ENCODE data around the gene SND1.
A peak's percentile ranks its signal among the peaks of the same experiment; 100 is the strongest.

The SND1 gene

GRCh38 chr7:127635659-127636285 lies 16.2 kb upstream of the SND1 start:
- TF ChIP-seq REST (IDR thresholded peaks at IDR 0.05; ENCODE audit: insufficient replicate concordance, low read depth) (no peak), CTCF (IDR thresholded peaks at IDR 0.05; ENCODE audit: insufficient read depth, low read length) (no peak), GABPA (IDR thresholded peaks at IDR 0.05; ENCODE audit: low read depth) (no peak), POLR2AphosphoS5 (IDR thresholded peaks at IDR 0.05; ENCODE audit: low read depth) (no peak), SPI1 (IDR thresholded peaks at IDR 0.05; ENCODE audit: borderline replicate concordance, low read depth) (no peak)
- H3K27ac ChIP-seq (replicated peaks) = peak overlapping the region; percentile 49
- DNase-seq (ENCODE audit: low read depth in 1 of 2, low spot score in 1 of 2) = no peak
- H3K27me3 ChIP-seq (ENCODE audit: insufficient read depth, poor library complexity, severe bottlenecking) = no peaks in the 10 kb centered on the region
- H3K4me3 ChIP-seq (replicated peaks; ENCODE audit: insufficient read depth, low read length) = no peak overlapping the region

- H3K27ac ChIP-seq (replicated peaks) = no peak overlapping the region
- no peak for DNase-seq (ENCODE audit: low read depth in 1 of 2, low spot score in 1 of 2)
- no peak overlapping the region for H3K4me3 ChIP-seq (replicated peaks; ENCODE audit: insufficient read depth, low read length)
- TF ChIP-seq CTCF (IDR thresholded peaks at IDR 0.05; ENCODE audit: insufficient read depth, low read length) (no peak), SPI1 (IDR thresholded peaks at IDR 0.05; ENCODE audit: borderline replicate concordance, low read depth) (no peak), POLR2AphosphoS5 (IDR thresholded peaks at IDR 0.05; ENCODE audit: low read depth) (no peak), REST (IDR thresholded peaks at IDR 0.05; ENCODE audit: insufficient replicate concordance, low read depth) (no peak), GABPA (IDR thresholded peaks at IDR 0.05; ENCODE audit: low read depth) (no peak)
- no peaks in the 10 kb centered on the region for H3K27me3 ChIP-seq (ENCODE audit: insufficient read depth, poor library complexity, severe bottlenecking)
Observed at GRCh38 chr7:127638197-127638596, 13.8 kb upstream of the SND1 start.

- no peak overlapping the region for H3K27ac ChIP-seq (replicated peaks)
- no peak for TF ChIP-seq GABPA (IDR thresholded peaks at IDR 0.05; ENCODE audit: low read depth)
- TF ChIP-seq REST (IDR thresholded peaks at IDR 0.05; ENCODE audit: insufficient replicate concordance, low read depth) = no peak
- TF ChIP-seq POLR2AphosphoS5 (IDR thresholded peaks at IDR 0.05; ENCODE audit: low read depth) = no peak
- no peak for TF ChIP-seq CTCF (IDR thresholded peaks at IDR 0.05; ENCODE audit: insufficient read depth, low read length)
- no peak for TF ChIP-seq SPI1 (IDR thresholded peaks at IDR 0.05; ENCODE audit: borderline replicate concordance, low read depth)
- no peaks in the 10 kb centered on the region for H3K27me3 ChIP-seq (ENCODE audit: insufficient read depth, poor library complexity, severe bottlenecking)
- no peak for DNase-seq (ENCODE audit: low read depth in 1 of 2, low spot score in 1 of 2)
- H3K4me3 ChIP-seq (replicated peaks; ENCODE audit: insufficient read depth, low read length) = no peak overlapping the region
Observed at GRCh38 chr7:127644484-127644883, 7.5 kb upstream of the SND1 start.

Data from HL-60 (cell line).